ENCODE measurements around the gene ZFPL1.

ZFPL1 gene

DNA sequence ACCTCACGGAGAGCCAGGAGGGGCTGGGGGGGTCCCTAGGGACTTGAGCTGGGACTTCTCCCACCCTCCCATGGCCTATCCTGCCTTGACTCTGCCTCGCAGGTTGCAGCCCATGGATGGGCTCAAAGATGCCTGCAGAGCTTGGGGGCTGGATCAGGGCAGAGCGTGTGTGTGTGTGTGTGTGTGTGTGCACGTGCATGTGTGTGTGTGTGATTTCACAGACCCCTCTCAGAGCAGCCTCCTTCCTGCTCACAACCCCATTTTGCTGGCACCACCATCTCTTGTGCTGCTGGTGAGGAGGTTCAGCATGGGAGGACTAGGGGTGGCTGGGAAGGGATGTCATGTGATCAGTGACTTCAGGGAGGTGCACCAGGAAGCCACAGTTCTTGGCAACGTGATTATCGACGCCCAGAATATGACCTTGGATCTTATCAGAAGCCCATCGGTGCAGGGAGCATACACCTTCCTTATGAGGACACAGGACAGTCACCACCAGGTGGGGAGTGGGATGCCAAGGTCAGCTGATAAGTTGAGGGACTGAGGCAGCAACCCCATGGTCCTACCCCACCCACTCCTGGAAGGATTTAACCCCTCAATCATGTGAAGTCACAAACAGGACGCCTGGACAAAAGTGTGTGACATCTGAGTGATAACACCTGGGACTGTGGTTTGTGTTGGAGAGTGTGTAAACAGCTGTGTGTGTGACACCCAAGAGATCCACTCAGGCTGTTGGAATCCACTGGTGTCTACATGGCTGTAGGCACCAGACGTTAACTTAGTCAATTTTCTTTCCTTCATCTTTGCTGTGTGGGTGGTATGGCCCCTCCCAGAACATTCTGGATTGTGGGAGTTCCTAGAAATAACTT, 23.8 kb upstream of the ZFPL1 start:
- TF ChIP-seq CTCF (conservative IDR thresholded peaks at IDR 0.05; ENCODE audit: low read length) = no peak
- DNase-seq (ENCODE audit: low read depth) = peak; percentile 16
- H3K4me3 ChIP-seq (ENCODE audit: low read length) = no peak overlapping the region

- TF ChIP-seq CTCF (conservative IDR thresholded peaks at IDR 0.05; ENCODE audit: low read length) = peak; percentile 33
- DNase-seq (ENCODE audit: low read depth) = no peak
Measured at GRCh38 chr11:65060913-65061408, 23.1 kb upstream of the ZFPL1 start.

GRCh38 chr11:65063532-65063931, 20.5 kb upstream of the ZFPL1 start:
- TF ChIP-seq CTCF (conservative IDR thresholded peaks at IDR 0.05; ENCODE audit: low read length) = no peak
- no peak for DNase-seq (ENCODE audit: low read depth)
- no peak overlapping the region for H3K4me3 ChIP-seq (ENCODE audit: low read length)

More at GRCh38 chr11:65060913-65061408, 23.1 kb upstream of the ZFPL1 start:
- no peak overlapping the region for H3K4me3 ChIP-seq (ENCODE audit: low read length)

DNA sequence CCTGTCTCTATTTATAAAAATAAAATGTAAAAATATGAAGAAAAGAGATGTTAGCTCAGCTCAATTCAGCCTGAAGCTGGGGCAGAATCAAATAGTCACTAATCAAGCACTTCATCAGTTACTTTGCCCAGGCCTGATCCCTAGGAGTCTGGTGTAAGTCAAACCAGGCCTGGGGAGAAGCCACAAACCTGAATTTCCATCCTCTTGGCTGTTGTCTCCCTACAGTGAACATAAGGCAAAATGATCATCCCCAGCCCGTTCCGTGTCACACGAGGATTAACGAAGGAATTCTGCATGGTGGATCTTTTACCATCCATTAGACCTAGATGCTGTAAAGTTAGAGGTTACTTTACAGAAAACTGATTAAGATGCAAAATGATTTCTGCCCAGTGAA, 19.2 kb upstream of the ZFPL1 start:
- DNase-seq (ENCODE audit: low read depth) = no peak
- no peak overlapping the region for H3K4me3 ChIP-seq (ENCODE audit: low read length)

GRCh38 chr11:65065851-65066250, 18.2 kb upstream of the ZFPL1 start:
- no peak overlapping the region for H3K4me3 ChIP-seq (ENCODE audit: low read length)
- no peak for TF ChIP-seq CTCF (conservative IDR thresholded peaks at IDR 0.05; ENCODE audit: low read length)
- no peak for DNase-seq (ENCODE audit: low read depth)

More for the DNA sequence above, 19.2 kb upstream of the ZFPL1 start:
- TF ChIP-seq CTCF (conservative IDR thresholded peaks at IDR 0.05; ENCODE audit: low read length) = no peak

GRCh38 chr11:65066315-65066714, 17.7 kb upstream of the ZFPL1 start:
- TF ChIP-seq CTCF (conservative IDR thresholded peaks at IDR 0.05; ENCODE audit: low read length) = no peak
- no peak overlapping the region for H3K4me3 ChIP-seq (ENCODE audit: low read length)
- no peak for DNase-seq (ENCODE audit: low read depth)

DNA sequence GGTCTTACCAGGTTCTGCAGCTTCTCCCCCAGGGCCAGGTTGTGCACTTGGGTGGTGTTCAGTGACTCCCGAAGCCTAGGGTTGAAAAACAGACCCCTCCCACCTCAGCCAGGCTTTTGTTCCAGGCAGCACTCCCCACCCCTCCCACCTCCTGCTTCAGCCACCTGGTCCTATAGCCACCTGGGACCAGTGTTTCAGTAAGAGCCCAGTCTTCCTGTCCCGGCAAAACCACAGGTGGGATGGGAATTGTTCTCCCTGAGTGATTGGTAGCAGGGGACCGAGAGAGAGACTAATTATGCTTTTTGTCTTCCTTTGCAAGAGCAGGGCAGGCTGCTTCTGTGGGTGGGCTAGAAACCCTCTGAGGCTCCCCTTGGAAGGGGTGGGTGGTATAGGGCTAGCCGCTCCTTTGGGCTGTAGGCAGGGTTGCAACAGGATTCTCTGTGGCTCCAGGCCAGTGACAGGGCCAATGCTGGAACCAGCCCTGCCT, 17.2 kb upstream of the ZFPL1 start:
- DNase-seq (ENCODE audit: low read depth) = no peak
- no peak overlapping the region for H3K4me3 ChIP-seq (ENCODE audit: low read length)
- no peak for TF ChIP-seq CTCF (conservative IDR thresholded peaks at IDR 0.05; ENCODE audit: low read length)

Measured in AG10803 (cell line).